Transverse colon (tissue), 3 donors: ENCODE data around the gene HOTAIR.

Experiments
- CTCF ChIP-seq, 5 experiments: fragments of 200-600 bp in 3 of 5; fragments of 450-650 bp in 2 of 5; sonication (generic) in 3 of 5; IDR thresholded peaks; 1 replicate in 2 of 5; 2 replicates in 3 of 5; pipeline ENCODE4 v1.5.1; 2016 to 2017; ENCODE audit warnings: antibody characterized with exemption in 5 of 5, inconsistent platforms in 3 of 5, mild to moderate bottlenecking in 2 of 5, moderate library complexity in 1 of 5
- EP300 ChIP-seq: sonication (generic); formaldehyde crosslinking; IDR thresholded peaks from one replicate; pipeline ENCODE4 v1.6.1; 2017; ENCODE audit warnings: antibody characterized with exemption, low read depth

- TF ChIP-seq CTCF (IDR thresholded peaks at IDR 0.05) (no peak), EP300 (no peak)
Observed at GRCh38 chr12:53995378-53996239, 20.9 kb upstream of the HOTAIR start.
